Pons (tissue), 1 donor: ENCODE data around the gene CDC5L.

Experiments used
- DNase-seq: peaks from one replicate; pipeline ENCODE4 v3.0.0-alpha.2; 2016; ENCODE audit warnings: low spot score

Gene CDC5L

DNA sequence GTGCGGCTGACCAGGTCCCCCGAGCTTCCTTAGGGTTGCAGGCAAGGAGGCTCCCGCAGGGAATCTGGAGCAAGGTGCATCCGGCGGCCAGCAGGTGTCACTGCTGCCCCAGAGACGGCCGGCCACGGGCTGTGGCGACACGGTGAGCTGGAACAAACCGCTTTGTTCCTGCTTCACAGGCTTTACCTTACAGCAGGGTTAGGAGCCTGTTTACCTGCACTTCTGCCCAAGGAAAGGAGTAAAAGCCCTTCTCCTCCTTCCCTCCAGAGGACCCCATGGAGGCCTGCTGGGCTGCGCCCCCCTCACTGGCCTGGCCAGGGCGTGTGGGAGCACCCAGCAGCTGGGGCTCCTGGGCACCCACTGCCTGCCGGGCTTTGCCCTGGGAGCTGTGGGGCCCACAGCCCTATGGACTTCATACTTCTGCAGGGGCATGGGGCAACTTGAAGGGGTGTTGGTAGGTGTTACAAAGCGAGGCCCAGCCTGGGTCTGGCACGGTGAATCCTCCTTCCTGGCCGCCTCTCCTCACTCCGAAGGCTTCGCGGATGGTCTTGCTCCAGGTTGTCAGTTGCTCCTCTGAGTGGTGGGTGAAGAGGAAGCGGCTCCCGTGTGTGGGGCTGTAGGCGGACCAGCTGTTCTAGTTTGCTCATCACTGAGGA is 88.4 kb downstream of the CDC5L start:
- DNase-seq, result peak; percentile 57

- no peak for DNase-seq
These were observed 89.3 kb downstream of the CDC5L start for GRCh38 chr6:44476849-44477248.

- DNase-seq, result no peak
These were observed 89.9 kb downstream of the CDC5L start for GRCh38 chr6:44477293-44477894.

GRCh38 chr6:44478158-44478557 is 90.7 kb downstream of the CDC5L start:
- no peak for DNase-seq

- no peak for DNase-seq
These were observed 91.2 kb downstream of the CDC5L start for GRCh38 chr6:44478591-44479254.

- peak; percentile 62 for DNase-seq
These were observed 92.6 kb downstream of the CDC5L start for GRCh38 chr6:44480097-44480541.

DNA sequence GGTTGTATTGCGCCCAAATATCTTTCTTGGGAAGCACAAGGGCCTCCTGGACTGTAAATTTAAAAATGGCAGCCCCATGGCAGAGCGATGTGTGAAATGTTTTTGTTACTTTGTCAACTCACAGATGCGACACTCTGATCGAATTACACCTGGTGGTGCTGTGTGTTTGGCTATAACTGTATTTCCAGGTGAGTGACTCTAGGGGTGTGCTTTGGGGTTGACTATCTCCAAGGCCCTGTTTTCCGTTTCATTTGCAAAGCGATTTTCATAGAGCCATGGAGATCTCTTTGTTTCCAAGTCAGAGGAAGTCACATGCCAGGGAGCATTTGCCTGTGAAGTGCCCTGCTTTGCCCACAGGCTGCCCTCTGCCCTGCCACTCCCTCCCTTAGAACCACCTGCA is 93.5 kb downstream of the CDC5L start:
- no peak for DNase-seq

DNA sequence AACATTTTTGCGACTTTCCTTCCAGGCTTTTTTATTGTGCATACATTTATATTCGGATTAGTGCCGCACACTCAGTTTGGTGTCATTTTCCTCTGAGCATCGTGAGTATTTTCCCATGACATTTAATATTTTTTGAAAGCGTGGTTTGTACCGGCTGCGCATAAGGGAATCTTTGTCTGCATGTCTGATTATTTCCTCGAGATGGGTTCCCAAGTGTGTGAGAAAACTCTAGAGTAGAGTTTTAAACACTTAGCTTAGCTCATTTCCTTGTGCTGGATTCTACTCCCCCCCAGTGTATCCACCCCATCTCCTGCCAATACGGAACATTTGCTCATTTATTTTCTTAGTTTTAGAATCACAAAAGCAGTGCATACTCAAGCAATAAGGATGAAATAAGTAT is 94.3 kb downstream of the CDC5L start:
- DNase-seq, result no peak

GRCh38 chr6:44485601-44486401 is 98.3 kb downstream of the CDC5L start:
- DNase-seq, result no peak

DNA sequence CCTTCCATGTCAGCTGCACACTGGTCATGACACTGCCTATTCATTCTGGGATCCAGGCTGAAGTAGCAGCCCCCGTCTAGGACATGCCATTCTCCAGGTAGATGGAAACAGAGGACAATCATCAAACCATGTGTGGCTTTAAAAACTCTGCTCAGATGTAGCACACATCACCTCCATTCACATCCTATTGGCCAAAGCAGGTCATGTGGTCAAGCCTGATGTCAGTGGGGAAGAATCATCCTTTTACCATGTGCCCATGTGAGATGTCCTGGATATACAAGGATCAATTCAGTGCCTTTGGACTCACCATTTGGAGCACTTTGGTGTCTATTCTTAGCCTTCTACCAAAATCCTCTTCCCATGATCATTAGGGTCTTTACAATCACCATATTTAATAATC is 99.5 kb downstream of the CDC5L start:
- DNase-seq, result no peak

- DNase-seq, result no peak
These were observed 100.1 kb downstream of the CDC5L start for GRCh38 chr6:44487586-44487985.

DNA sequence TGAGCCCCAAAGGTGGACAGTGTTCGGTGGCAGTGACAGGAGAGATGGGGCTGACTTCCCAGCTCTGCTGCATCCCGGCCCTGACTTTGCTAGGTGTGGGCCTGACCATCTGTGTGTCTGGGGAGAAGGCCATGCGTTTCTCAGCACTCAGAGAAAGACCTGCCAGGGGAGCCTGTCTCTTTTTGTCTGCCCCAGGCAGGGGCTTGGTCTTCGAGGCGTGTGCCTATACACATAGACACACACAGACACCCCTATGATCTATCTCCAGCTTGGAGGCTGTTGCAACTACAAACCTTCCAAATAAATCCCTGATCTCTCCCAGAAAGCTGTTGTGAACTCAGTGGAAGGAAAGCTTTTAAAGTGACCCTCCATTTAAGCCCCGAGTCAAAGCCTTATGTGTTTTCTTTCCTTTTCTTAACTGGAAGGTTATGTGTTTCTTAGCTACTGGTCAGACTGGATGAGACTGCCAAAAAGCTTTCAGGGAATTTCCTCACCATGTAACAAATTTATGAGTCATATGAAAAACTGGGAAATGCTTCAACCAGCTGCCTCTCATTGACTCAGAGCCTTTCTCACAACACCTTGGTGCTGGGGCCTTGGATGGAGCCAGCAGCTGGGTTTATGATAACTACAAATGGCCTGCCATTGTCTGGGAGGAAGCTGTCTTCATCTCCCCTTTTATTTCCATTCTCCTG is 102.6 kb downstream of the CDC5L start:
- peak; percentile 31 for DNase-seq

GRCh38 chr6:44493132-44493531 is 105.6 kb downstream of the CDC5L start:
- no peak for DNase-seq

GRCh38 chr6:44493593-44493992 is 106.1 kb downstream of the CDC5L start:
- DNase-seq, result no peak

DNA sequence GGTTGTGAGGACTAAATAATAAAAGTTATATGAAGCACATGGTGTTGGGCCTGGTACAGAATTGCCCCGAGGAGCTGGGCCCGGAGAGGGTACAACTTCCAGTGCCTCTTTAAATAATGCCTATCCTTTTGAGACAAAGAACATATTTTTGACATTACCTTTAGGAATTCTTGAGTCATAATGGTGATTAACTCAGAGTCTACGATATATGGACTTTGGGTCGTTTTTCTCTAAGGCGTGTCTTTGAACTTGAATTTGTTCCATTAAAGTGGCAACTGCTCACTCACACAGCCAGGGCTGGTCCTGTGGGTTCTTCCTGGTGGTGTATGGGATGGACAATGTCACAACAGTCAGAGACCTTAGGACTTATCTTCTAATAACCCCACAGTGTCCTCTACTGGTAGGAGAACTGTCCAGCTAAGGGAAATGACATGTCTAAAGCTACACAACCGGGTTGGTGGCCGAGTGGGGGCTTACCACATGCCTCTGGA is 106.5 kb downstream of the CDC5L start:
- no peak for DNase-seq

DNA sequence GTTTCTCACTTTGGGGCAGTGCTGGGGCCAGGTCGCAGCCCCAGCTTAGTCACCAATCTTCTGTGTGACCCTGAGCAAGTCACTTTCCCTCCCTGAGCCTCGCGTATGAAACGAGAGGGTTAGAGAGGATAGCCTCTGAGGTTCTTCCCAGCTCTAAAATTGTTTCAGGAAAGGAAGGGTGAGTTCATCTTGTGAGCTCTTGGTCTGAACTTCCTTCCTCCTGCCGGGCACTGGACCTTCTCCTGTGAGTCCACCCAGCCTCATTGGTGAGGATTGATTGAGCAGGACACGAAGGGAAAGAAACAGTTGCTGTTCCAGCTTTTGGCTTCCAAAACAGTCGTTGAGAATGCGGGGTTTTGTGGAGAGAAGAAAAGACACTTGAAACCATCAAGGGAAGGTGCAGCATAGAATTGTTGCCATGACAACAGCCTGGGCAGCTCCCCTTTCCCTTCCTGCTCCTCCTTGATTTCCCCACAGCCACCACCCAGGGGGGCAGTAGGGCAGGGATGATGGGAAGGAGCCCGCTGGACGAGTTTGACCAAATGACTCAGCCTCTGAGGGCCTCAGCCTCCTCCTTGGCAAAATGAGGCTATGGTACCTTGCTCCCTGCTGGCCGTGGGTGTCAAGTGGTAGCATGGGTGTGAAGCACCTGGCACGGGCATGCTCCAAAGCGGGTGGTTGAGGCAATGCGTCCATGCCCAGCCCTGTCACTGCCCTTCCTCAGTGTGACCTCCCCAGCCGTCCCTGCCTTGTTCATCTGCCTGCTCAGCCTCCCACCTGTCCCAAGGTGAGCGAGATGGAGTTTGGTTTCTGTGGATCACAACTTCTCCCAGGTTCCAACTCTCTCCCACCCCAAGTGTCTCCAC is 107.8 kb downstream of the CDC5L start:
- DNase-seq, result no peak

- DNase-seq, result no peak
These were observed 109.3 kb downstream of the CDC5L start for GRCh38 chr6:44496665-44497369.

DNA sequence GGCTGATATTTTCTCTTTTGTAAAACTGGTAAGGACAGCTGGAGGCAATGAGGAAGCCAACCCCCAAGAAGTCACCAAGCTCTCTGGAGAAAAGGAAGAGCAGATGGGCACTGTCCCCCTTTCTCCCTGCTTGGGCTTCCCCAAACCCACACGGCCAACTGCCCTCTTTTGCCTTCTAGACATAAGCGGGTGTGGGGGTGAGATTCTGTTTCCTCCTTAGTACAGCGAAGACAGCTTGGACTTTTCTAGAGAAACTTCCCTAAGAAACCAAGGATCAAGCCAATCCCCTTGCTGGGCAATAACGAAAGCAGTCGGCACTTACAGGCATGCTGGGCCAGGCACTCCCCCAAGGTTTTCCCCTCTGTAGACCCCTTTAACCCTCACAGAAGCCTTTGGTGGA is 110.3 kb downstream of the CDC5L start:
- DNase-seq, result no peak

DNA sequence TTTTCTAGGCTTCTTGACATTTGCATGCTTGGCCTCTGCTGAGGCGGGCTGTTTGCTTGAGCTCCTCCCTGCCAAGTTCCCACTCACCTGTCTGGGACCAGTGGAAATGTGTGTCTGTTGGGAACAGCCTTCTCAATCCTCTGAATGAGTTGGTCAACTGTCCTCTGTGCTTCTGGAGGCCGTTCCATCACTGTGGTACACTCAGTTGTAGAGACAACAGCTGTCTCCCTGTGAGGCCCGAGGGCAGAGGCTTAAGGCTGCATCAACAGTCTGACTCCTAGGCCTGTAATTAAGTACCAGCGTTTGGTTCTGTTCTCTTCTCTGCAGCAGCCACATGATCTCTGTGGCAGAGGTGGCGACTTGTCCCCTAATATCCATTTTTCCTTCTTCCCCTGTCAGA is 110.9 kb downstream of the CDC5L start:
- no peak for DNase-seq

GRCh38 chr6:44499609-44500008 is 112.1 kb downstream of the CDC5L start:
- DNase-seq, result no peak
